H9 (cell line): ENCODE results near the gene DNAJC2. TPM values are rescaled to one million over a fixed set of nuclear protein-coding genes. Genes with fewer than 3 reads are reported as not detected.

ENCODE experiments used
- DNase-seq: peaks from one replicate; pipeline ENCODE4 v3.0.0-alpha.2; 2017
- H2AFZ ChIP-seq: one replicate; pipeline ENCODE4 v1.6.1; 2013; ENCODE audit warnings: mild to moderate bottlenecking, low read length, control low read depth, moderate library complexity
- H2AK5ac ChIP-seq: 2 replicates; pipeline ENCODE4 v1.6.1; 2013; ENCODE audit warnings: low read length, control low read depth, mixed read lengths; ENCODE audit not compliant: insufficient read length
- H2BK120ac ChIP-seq: one replicate; pipeline ENCODE4 v1.6.1; 2013; ENCODE audit warnings: low read depth, mild to moderate bottlenecking, low read length, control low read depth, inconsistent platforms; ENCODE audit not compliant: poor library complexity, severe bottlenecking
- H2BK12ac ChIP-seq: 2 replicates; pipeline ENCODE4 v1.6.1; 2013; ENCODE audit warnings: low read length, control low read depth, mixed read lengths, low read depth; ENCODE audit not compliant: insufficient read length
- H2BK15ac ChIP-seq: 2 replicates; pipeline ENCODE4 v1.6.1; 2013; ENCODE audit warnings: low read depth, low read length, control low read depth
- H2BK20ac ChIP-seq: one replicate; pipeline ENCODE4 v1.6.1; 2013; ENCODE audit warnings: low read depth, mild to moderate bottlenecking, low read length, control low read depth, inconsistent platforms; ENCODE audit not compliant: poor library complexity, severe bottlenecking
- H2BK5ac ChIP-seq: 2 replicates; pipeline ENCODE4 v1.6.1; 2013; ENCODE audit warnings: low read length, control low read depth, mixed read lengths; ENCODE audit not compliant: insufficient read length
- H3K14ac ChIP-seq: 2 replicates; pipeline ENCODE4 v1.6.1; 2013; ENCODE audit warnings: low read length, control low read depth; ENCODE audit not compliant: insufficient read depth
- H3K18ac ChIP-seq: 2 replicates; pipeline ENCODE4 v1.6.1; 2013; ENCODE audit warnings: low read depth, mild to moderate bottlenecking, mixed read lengths, low read length, control low read depth; ENCODE audit not compliant: insufficient read length
- H3K23ac ChIP-seq: 2 replicates; pipeline ENCODE4 v1.6.1; 2013; ENCODE audit warnings: low read length, control low read depth, mixed read lengths, low read depth; ENCODE audit not compliant: insufficient read length
- H3K23me2 ChIP-seq: 2 replicates; pipeline ENCODE4 v1.6.1; 2013; ENCODE audit warnings: low read depth, mild to moderate bottlenecking, mixed read lengths, low read length, control low read depth; ENCODE audit not compliant: insufficient read length, poor library complexity, severe bottlenecking
- H3K27ac ChIP-seq: 2 replicates; pipeline ENCODE4 v1.5.1; 2013; ENCODE audit warnings: low read length, control low read depth, mixed read lengths, low read depth; ENCODE audit not compliant: insufficient read length
- H3K27me3 ChIP-seq: 2 replicates; pipeline ENCODE4 v1.6.1; 2013; ENCODE audit warnings: low read length, control low read depth, inconsistent platforms; ENCODE audit not compliant: insufficient read depth
- H3K4ac ChIP-seq: 2 replicates; pipeline ENCODE4 v1.6.1; 2013; ENCODE audit warnings: low read depth, mild to moderate bottlenecking, control low read depth, inconsistent platforms, low read length, moderate library complexity
- H3K4me1 ChIP-seq: 2 replicates; pipeline ENCODE4 v1.6.1; 2013; ENCODE audit warnings: low read length, control low read depth, inconsistent platforms; ENCODE audit not compliant: insufficient read depth
- H3K4me2 ChIP-seq: 2 replicates; pipeline ENCODE4 v1.6.1; 2013; ENCODE audit warnings: low read length, control low read depth, mixed read lengths; ENCODE audit not compliant: insufficient read length, insufficient read depth
- H3K56ac ChIP-seq: 2 replicates; pipeline ENCODE4 v1.6.1; 2013; ENCODE audit warnings: low read depth, mild to moderate bottlenecking, mixed read lengths, low read length, control low read depth; ENCODE audit not compliant: insufficient read length
- H3K79me1 ChIP-seq: 2 replicates; pipeline ENCODE4 v1.6.1; 2013; ENCODE audit warnings: low read depth, mild to moderate bottlenecking, moderate library complexity, low read length, control low read depth, inconsistent platforms; ENCODE audit not compliant: insufficient read depth, poor library complexity, severe bottlenecking
- H3K79me2 ChIP-seq: 2 replicates; pipeline ENCODE4 v1.6.1; 2013; ENCODE audit warnings: low read length, control low read depth, inconsistent platforms; ENCODE audit not compliant: insufficient read depth
- H3K9ac ChIP-seq: 2 replicates; pipeline ENCODE4 v1.6.1; 2013; ENCODE audit warnings: low read length, control low read depth, mixed read lengths; ENCODE audit not compliant: insufficient read length; ENCODE audit errors: extremely low read depth
- H3K9me3 ChIP-seq: one replicate; pipeline ENCODE4 v1.6.1; 2013; ENCODE audit warnings: low read depth, low read length, inconsistent platforms; ENCODE audit not compliant: control insufficient read depth
- H3T11ph ChIP-seq: one replicate; pipeline ENCODE4 v1.6.1; 2013; ENCODE audit warnings: mild to moderate bottlenecking, low read length, control low read depth, inconsistent platforms
- H4K20me1 ChIP-seq: one replicate; pipeline ENCODE4 v1.6.1; 2013; ENCODE audit not compliant: control insufficient read depth, insufficient read length, insufficient read depth
- H4K5ac ChIP-seq: 2 replicates; pipeline ENCODE4 v1.6.1; 2013; ENCODE audit warnings: low read depth, mild to moderate bottlenecking, mixed read lengths, low read length, control low read depth; ENCODE audit not compliant: insufficient read length
- H4K8ac ChIP-seq: replicated peaks from 2 replicates; pipeline ENCODE4 v1.6.1; 2013; ENCODE audit warnings: low read length, control low read depth, mixed read lengths, low read depth; ENCODE audit not compliant: insufficient read length
- H4K91ac ChIP-seq: 2 replicates; pipeline ENCODE4 v1.6.1; 2013; ENCODE audit warnings: low read depth, mild to moderate bottlenecking, moderate library complexity, mixed read lengths, low read length, control low read depth; ENCODE audit not compliant: insufficient read length
- H3K27ac Mint-ChIP-seq, 3 experiments: 2 replicates in 2 of 3; 3 replicates in 1 of 3; pipeline ENCODE4 v1.8.0; 2020 to 2021; ENCODE audit warnings: mixed read lengths in 3 of 3, mild to moderate bottlenecking in 1 of 3, moderate library complexity in 1 of 3
- H3K27me3 Mint-ChIP-seq: 2 replicates; pipeline ENCODE4 v1.8.0; 2021; ENCODE audit warnings: low read depth, mild to moderate bottlenecking, moderate library complexity, mixed read lengths
- H3K36me3 Mint-ChIP-seq, 3 experiments: 2 replicates in 2 of 3; 3 replicates in 1 of 3; pipeline ENCODE4 v1.8.0; 2020 to 2021; ENCODE audit warnings: low read depth in 3 of 3, mixed read lengths in 3 of 3; ENCODE audit not compliant: insufficient read depth in 1 of 3
- H3K4me1 Mint-ChIP-seq, 2 experiments: 2 replicates each; pipeline ENCODE4 v1.8.0; 2020; ENCODE audit warnings: mixed read lengths in 2 of 2
- H3K4me3 Mint-ChIP-seq, 2 experiments: 2 replicates in 1 of 2; 3 replicates in 1 of 2; pipeline ENCODE4 v1.8.0; 2020 to 2021; ENCODE audit warnings: mild to moderate bottlenecking in 2 of 2, mixed read lengths in 2 of 2, moderate library complexity in 1 of 2
- H3K9me3 Mint-ChIP-seq, 2 experiments: 2 replicates in 1 of 2; 3 replicates in 1 of 2; pipeline ENCODE4 v1.8.0; 2020; ENCODE audit warnings: mild to moderate bottlenecking in 2 of 2, mixed read lengths in 2 of 2, moderate library complexity in 1 of 2
- CTCF ChIP-seq: fragments of 200-600 bp; sonication (generic); conservative IDR thresholded peaks from 3 replicates; pipeline ENCODE4 v1.8.0; 2021; ENCODE audit warnings: antibody characterized with exemption, mild to moderate bottlenecking
- WGBS: extraction: QIAGEN DNeasy Blood & Tissue Kit; methylation state at CpG from one replicate; pipeline ENCODE4 v1.1.7; 2013; ENCODE audit warnings: missing lambda C conversion rate, low lambda C conversion rate, mixed read lengths; ENCODE audit not compliant: insufficient read length; ENCODE audit errors: extremely low coverage; 5-methylcytosine and 5-hydroxymethylcytosine counted together
- total RNA-seq: library from RNA; stranded (reverse); gene quantifications from 2 replicates; pipeline ENCODE4 v1.2.1, GENCODE V29; 2021

The DNAJC2 gene
- total RNA-seq, 1 experiment from 2014 or later = 57.9 TPM

GRCh38 chr7:103380395-103381191 lies 36.0 kb upstream of the DNAJC2 start:
- no peak for DNase-seq
- Histone ChIP-seq H2AK5ac (no peak overlapping the region), H3K23ac (no peak overlapping the region), H3K9me3 (no peaks in the 10 kb centered on the region), H3K79me2 (no peaks in the 10 kb centered on the region), H2BK12ac (no peak overlapping the region), H2BK120ac (no peak overlapping the region), H3K9ac (no peak overlapping the region), H2BK20ac (no peak overlapping the region), H4K5ac (no peak overlapping the region), H3T11ph (no peak overlapping the region), H3K14ac (no peak overlapping the region), H2BK15ac (no peak overlapping the region), H3K18ac (no peak overlapping the region), H4K8ac (no peak overlapping the region), H2AFZ (no peak overlapping the region), H2BK5ac (no peak overlapping the region), H3K27ac (no peak overlapping the region), H3K4me1 (no peaks in the 10 kb centered on the region), H3K4ac (no peak overlapping the region), H4K91ac (no peak overlapping the region), H3K27me3 (no peaks in the 10 kb centered on the region), H3K4me2 (no peak overlapping the region), H3K23me2 (no peaks in the 10 kb centered on the region), H4K20me1 (no peaks in the 10 kb centered on the region), H3K79me1 (no peaks in the 10 kb centered on the region), H3K56ac (no peak overlapping the region)
- Mint-ChIP-seq H3K4me1 (no peaks in the 10 kb centered on the region), H3K36me3 (no peaks in the 10 kb centered on the region), H3K27me3 (peaks cover 3% of the 10 kb centered on the region; the same call in 1 of the 2 replicates), H3K27ac (no peak overlapping the region), H3K4me3 (no peak overlapping the region), H3K9me3 (no peaks in the 10 kb centered on the region)
- TF ChIP-seq CTCF = no peak
- WGBS = 100% methylated on average over 2 of the region's 5 CpGs
